Measurements from ENCODE around the gene ALK.

ALK gene

DNA sequence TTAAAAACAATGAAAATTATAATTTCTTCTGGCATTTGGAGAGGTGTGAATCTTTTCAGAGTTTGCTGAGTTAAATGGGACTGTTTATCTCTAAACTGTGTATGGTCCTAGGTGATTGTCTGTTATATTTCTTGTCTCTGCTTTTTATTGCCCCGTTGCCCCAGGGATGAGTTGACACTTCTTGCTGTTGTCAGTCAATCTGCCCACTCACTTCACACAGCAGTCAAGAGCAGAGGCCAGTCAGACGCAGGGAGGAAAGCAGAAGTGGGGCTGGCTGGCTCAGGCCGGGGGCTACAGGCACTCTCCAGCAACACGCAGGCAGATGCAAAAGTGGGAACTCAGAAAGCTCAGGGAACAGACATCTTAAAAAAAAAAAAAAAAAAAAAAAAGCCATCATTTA is 441.0 kb downstream of the ALK start:
- no peak overlapping the region for H3K4me3 ChIP-seq (ENCODE audit: low read depth, low read length)
- H3K27ac ChIP-seq, result no peak overlapping the region
- TF ChIP-seq, protein P1, sequence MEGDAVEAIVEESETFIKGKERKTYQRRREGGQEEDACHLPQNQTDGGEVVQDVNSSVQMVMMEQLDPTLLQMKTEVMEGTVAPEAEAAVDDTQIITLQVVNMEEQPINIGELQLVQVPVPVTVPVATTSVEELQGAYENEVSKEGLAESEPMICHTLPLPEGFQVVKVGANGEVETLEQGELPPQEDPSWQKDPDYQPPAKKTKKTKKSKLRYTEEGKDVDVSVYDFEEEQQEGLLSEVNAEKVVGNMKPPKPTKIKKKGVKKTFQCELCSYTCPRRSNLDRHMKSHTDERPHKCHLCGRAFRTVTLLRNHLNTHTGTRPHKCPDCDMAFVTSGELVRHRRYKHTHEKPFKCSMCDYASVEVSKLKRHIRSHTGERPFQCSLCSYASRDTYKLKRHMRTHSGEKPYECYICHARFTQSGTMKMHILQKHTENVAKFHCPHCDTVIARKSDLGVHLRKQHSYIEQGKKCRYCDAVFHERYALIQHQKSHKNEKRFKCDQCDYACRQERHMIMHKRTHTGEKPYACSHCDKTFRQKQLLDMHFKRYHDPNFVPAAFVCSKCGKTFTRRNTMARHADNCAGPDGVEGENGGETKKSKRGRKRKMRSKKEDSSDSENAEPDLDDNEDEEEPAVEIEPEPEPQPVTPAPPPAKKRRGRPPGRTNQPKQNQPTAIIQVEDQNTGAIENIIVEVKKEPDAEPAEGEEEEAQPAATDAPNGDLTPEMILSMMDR (IDR thresholded peaks at IDR 0.05; ENCODE audit: low read depth, low read length), result no peak
- no peaks in the 10 kb centered on the region for H3K27me3 ChIP-seq (ENCODE audit: insufficient read depth, low read depth, severe bottlenecking)
- no peak for DNase-seq
- no peaks in the 10 kb centered on the region for H3K36me3 ChIP-seq
- H3K9me3 ChIP-seq (ENCODE audit: severe bottlenecking), result peaks cover 6% of the 10 kb centered on the region

DNA sequence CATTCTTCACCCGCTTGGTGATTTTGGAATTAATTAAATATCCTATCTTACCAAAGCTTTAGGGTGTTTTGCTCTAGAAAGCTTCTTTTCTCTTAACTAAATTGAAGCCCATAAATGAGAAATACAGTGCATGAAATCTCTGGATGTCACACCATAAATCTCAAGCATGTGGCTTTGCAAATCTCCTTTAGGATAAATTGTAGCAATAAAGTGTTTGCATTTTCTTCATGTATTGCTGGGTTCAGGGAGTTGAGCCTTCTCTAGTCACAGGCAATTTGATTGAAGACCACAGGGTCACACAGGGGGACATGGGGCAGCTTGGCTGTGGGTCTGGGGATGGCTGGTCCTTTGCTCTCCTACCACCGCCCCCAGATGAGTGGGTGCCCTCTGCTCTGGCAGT is 442.0 kb downstream of the ALK start:
- TF ChIP-seq, protein P1 (IDR thresholded peaks at IDR 0.05; ENCODE audit: low read depth, low read length), result no peak

DNA sequence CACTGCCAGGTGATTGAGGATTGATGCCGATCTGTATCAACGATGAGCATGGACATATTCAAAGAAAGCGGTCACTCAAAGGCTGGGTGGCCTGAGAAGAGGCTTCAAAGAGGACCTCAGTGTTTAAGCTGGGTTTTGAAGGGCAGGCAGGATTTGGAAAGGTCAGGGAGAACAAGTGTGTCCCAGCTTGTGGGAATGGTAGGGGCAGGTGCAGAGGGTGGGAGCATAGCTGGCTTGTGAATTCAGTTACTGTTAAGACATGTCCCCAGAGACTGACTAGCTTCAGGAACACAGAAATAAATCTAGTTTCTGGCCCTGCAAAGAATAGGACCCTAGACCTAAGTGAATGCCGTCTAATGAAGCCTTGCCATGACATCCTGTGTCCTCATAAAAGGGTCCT is 442.7 kb downstream of the ALK start:
- H3K27me3 ChIP-seq (ENCODE audit: insufficient read depth, low read depth, severe bottlenecking), result no peaks in the 10 kb centered on the region
- TF ChIP-seq, protein P1 (IDR thresholded peaks at IDR 0.05; ENCODE audit: low read depth, low read length), result no peak
- DNase-seq, result no peak
- no peak overlapping the region for H3K4me3 ChIP-seq (ENCODE audit: low read depth, low read length)
- no peak overlapping the region for H3K27ac ChIP-seq
- peaks cover 6% of the 10 kb centered on the region for H3K9me3 ChIP-seq (ENCODE audit: severe bottlenecking)
- H3K36me3 ChIP-seq, result no peaks in the 10 kb centered on the region

More for the DNA sequence above, 442.0 kb downstream of the ALK start:
- Histone ChIP-seq H3K36me3 (no peaks in the 10 kb centered on the region), H3K27me3 (ENCODE audit: insufficient read depth, low read depth, severe bottlenecking) (no peaks in the 10 kb centered on the region), H3K9me3 (ENCODE audit: severe bottlenecking) (peaks cover 6% of the 10 kb centered on the region), H3K27ac (no peak overlapping the region), H3K4me3 (ENCODE audit: low read depth, low read length) (no peak overlapping the region)
- DNase-seq, result no peak

DNA sequence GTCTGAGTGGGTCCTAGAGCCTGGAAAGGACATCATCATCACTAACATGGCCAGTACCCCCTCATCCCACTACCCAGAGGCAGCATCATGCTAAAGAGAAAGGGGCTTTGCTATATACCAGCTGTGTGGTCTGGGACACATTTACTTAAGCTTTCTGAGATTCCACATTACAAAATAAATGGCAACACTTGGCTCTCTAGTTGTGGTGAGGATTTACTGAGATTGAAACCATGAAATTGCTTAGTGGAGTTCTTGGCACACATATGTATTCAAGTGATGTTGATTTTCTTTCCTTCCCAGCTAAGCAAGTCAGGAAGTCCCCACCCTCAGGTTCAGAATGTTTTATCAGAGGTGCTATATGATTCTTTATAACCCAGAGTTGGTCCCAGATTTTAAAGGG is 444.2 kb downstream of the ALK start:
- Histone ChIP-seq H3K9me3 (ENCODE audit: severe bottlenecking) (peaks cover 9% of the 10 kb centered on the region), H3K27me3 (ENCODE audit: insufficient read depth, low read depth, severe bottlenecking) (no peaks in the 10 kb centered on the region), H3K27ac (no peak overlapping the region), H3K4me3 (ENCODE audit: low read depth, low read length) (no peak overlapping the region), H3K36me3 (no peaks in the 10 kb centered on the region)
- DNase-seq, result no peak
- TF ChIP-seq, protein P1 (IDR thresholded peaks at IDR 0.05; ENCODE audit: low read depth, low read length), result no peak

DNA sequence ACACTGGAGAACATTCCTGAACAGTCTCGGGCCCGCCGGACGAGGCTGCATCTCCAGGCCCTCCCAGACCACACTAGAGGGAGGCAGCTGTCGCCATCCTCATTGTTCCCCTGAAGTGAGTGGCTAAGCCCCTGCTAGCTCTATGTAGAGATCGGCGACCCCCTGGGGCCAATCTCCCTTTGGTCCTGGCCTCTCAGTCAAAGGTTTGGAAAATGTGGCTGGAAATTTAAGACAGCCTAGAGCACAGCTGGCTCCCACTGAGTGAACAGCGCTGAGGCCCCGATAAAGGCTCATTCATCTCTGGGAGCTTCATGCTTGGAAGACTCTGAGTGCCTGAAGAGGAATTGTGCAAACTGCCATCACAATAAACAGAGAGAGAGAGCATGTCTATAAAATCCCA is 445.9 kb downstream of the ALK start:
- Histone ChIP-seq H3K27me3 (ENCODE audit: insufficient read depth, low read depth, severe bottlenecking) (no peaks in the 10 kb centered on the region), H3K4me3 (ENCODE audit: low read depth, low read length) (no peak overlapping the region), H3K27ac (no peak overlapping the region), H3K9me3 (ENCODE audit: severe bottlenecking) (peaks cover 15% of the 10 kb centered on the region), H3K36me3 (no peaks in the 10 kb centered on the region)
- DNase-seq, result no peak
- TF ChIP-seq, protein P1 (IDR thresholded peaks at IDR 0.05; ENCODE audit: low read depth, low read length), result no peak

DNA sequence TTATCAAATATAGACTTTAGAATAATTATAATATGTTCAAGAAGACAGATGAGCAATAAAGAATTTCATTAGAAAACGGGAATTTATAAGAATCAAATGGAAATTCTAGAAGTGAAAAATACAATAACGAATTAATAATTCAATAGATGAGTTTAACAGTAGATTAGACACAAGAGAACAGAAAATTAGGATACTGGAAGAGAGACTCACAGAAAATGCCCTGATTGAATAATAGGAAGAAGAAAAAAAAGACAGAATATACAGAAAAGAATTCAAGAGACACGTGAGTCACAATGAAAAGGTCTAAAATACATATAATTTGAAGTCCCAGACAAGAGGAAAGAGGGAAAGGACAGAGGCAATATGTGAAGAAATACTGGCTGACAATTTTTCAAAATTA is 451.4 kb downstream of the ALK start:
- Histone ChIP-seq H3K27me3 (ENCODE audit: insufficient read depth, low read depth, severe bottlenecking) (no peaks in the 10 kb centered on the region), H3K27ac (no peak overlapping the region), H3K9me3 (ENCODE audit: severe bottlenecking) (peaks cover 17% of the 10 kb centered on the region), H3K36me3 (no peaks in the 10 kb centered on the region), H3K4me3 (ENCODE audit: low read depth, low read length) (no peak overlapping the region)
- TF ChIP-seq, protein P1 (IDR thresholded peaks at IDR 0.05; ENCODE audit: low read depth, low read length), result no peak
- DNase-seq, result no peak

Data from WERI-Rb-1 (cell line).